ENCODE results near the gene LCOR. TPM values are rescaled to one million over a fixed set of nuclear protein-coding genes. Genes with fewer than 3 reads are reported as not detected.
A peak's percentile ranks its signal among the peaks of the same experiment; 100 is the strongest.

The LCOR gene
- total and polyA plus RNA-seq, 2 donors (not counting 1 experiment from before 2014, with no cell fraction given): 15.0 to 15.7 TPM

DNA sequence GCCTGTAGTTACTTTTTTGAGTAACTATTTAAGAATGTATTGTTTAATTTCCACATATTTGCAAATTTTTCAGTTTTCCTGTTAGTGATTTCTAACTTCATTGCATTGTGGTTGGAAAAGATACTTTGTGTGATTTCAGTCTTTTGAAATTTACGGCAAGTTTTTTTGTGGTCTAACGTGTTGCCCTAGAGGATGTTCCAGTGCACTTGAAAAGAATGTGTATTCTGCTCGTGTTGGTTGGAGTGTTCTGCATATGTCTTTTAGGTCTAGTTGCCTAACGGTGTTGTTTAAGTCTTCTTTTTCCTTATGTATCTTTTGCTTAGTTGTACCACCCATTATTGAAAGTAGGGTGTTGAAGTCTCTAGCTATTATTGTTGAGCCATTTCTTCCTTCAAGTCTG is 59.7 kb downstream of the LCOR start:
- no peak overlapping the region for H3K27ac ChIP-seq (ENCODE audit: insufficient read depth, low read length)
- no peak overlapping the region for H3K4me2 ChIP-seq (ENCODE audit: extremely low read depth, insufficient read depth, low read length)
- no peaks in the 10 kb centered on the region for H3K4me1 ChIP-seq (ENCODE audit: control insufficient read depth, extremely low read depth, insufficient read depth, low read length)
- H3K27me3 ChIP-seq (ENCODE audit: control insufficient read depth, insufficient read depth, low read length): no peaks in the 10 kb centered on the region
- TF ChIP-seq, protein P1, sequence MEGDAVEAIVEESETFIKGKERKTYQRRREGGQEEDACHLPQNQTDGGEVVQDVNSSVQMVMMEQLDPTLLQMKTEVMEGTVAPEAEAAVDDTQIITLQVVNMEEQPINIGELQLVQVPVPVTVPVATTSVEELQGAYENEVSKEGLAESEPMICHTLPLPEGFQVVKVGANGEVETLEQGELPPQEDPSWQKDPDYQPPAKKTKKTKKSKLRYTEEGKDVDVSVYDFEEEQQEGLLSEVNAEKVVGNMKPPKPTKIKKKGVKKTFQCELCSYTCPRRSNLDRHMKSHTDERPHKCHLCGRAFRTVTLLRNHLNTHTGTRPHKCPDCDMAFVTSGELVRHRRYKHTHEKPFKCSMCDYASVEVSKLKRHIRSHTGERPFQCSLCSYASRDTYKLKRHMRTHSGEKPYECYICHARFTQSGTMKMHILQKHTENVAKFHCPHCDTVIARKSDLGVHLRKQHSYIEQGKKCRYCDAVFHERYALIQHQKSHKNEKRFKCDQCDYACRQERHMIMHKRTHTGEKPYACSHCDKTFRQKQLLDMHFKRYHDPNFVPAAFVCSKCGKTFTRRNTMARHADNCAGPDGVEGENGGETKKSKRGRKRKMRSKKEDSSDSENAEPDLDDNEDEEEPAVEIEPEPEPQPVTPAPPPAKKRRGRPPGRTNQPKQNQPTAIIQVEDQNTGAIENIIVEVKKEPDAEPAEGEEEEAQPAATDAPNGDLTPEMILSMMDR (conservative IDR thresholded peaks at IDR 0.05 in 1 of 2, IDR thresholded peaks at IDR 0.05 in 1 of 2; ENCODE audit: low read depth in 1 of 2, low read length in 2 of 2): no peak
- no peak for TF ChIP-seq EZH2 (IDR thresholded peaks at IDR 0.05; ENCODE audit: low read length, missing control alignments)
- H2AFZ ChIP-seq (ENCODE audit: low read length): no peak overlapping the region
- H3K79me2 ChIP-seq (ENCODE audit: control insufficient read depth, insufficient read depth, low read length): peaks cover 72% of the 10 kb centered on the region
- DNase-seq (ENCODE audit: low read depth in 2 of 2): no peak
- no peaks in the 10 kb centered on the region for H3K9me3 ChIP-seq (ENCODE audit: control insufficient read depth, insufficient read depth, low read depth, low read length)
- H4K20me1 ChIP-seq (ENCODE audit: control insufficient read depth, extremely low read depth, insufficient read depth, low read length): no peaks in the 10 kb centered on the region
- no peak overlapping the region for H3K4me3 ChIP-seq (replicated peaks in 1 of 4; ENCODE audit: control extremely low read depth in 1 of 4, insufficient read depth in 1 of 4, low read depth in 3 of 4, low read length in 4 of 4)
- H3K36me3 ChIP-seq (ENCODE audit: control insufficient read depth, insufficient read depth, low read length): no peaks in the 10 kb centered on the region
- no peak overlapping the region for H3K9ac ChIP-seq (ENCODE audit: insufficient read depth, low read length)

DNA sequence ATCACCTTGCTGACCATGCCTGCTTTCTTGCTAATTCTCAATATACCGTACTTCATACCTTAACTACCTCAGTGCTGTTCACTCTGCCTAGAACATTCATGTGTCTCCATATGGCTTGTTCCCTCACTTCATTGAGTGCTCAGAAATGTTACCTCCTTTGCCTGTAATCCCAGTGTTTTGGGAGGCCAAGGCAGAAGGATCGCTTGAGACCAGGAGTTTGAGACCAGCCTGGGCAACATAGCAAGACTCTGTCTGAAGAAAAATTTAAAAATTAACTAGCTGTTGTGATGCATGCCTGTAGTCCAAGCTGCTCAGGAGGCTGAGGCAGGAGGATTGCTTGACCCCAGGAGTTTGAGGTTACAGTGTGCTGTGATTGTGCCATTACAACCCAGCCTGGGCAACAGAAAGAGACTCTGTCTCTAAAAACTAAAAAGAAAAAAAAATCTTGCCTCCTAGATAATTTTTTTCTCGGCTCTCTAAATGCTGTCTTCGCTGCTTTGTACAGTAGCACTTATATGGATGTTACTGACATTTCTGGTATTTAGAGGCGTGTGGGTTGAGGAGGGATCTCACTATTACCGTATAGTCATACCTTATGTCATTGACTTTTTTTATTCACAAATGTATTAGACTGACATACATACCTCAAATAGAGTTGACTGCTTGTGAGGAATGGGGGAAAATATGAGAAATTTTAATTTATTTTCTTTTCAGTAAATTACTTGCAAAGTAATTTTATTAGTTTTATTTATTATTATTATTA is 63.7 kb downstream of the LCOR start:
- Histone ChIP-seq H3K27me3 (ENCODE audit: control insufficient read depth, insufficient read depth, low read length) (no peaks in the 10 kb centered on the region), H3K79me2 (ENCODE audit: control insufficient read depth, insufficient read depth, low read length) (peaks cover 64% of the 10 kb centered on the region), H3K4me1 (ENCODE audit: control insufficient read depth, extremely low read depth, insufficient read depth, low read length) (no peaks in the 10 kb centered on the region), H3K36me3 (ENCODE audit: control insufficient read depth, insufficient read depth, low read length) (no peaks in the 10 kb centered on the region), H3K27ac (ENCODE audit: insufficient read depth, low read length) (no peak overlapping the region), H3K9me3 (ENCODE audit: control insufficient read depth, insufficient read depth, low read depth, low read length) (no peaks in the 10 kb centered on the region), H3K9ac (ENCODE audit: insufficient read depth, low read length) (no peak overlapping the region), H2AFZ (ENCODE audit: low read length) (no peak overlapping the region), H3K4me3 (replicated peaks in 1 of 4; ENCODE audit: control extremely low read depth in 1 of 4, insufficient read depth in 1 of 4, low read depth in 3 of 4, low read length in 4 of 4) (no peak overlapping the region), H3K4me2 (ENCODE audit: extremely low read depth, insufficient read depth, low read length) (no peak overlapping the region), H4K20me1 (ENCODE audit: control insufficient read depth, extremely low read depth, insufficient read depth, low read length) (no peaks in the 10 kb centered on the region)
- no peak for DNase-seq (ENCODE audit: low read depth in 2 of 2)
- TF ChIP-seq, protein P1 (conservative IDR thresholded peaks at IDR 0.05 in 1 of 2, IDR thresholded peaks at IDR 0.05 in 1 of 2; ENCODE audit: low read depth in 1 of 2, low read length in 2 of 2): no peak
- no peak for TF ChIP-seq EZH2 (IDR thresholded peaks at IDR 0.05; ENCODE audit: low read length, missing control alignments)

DNA sequence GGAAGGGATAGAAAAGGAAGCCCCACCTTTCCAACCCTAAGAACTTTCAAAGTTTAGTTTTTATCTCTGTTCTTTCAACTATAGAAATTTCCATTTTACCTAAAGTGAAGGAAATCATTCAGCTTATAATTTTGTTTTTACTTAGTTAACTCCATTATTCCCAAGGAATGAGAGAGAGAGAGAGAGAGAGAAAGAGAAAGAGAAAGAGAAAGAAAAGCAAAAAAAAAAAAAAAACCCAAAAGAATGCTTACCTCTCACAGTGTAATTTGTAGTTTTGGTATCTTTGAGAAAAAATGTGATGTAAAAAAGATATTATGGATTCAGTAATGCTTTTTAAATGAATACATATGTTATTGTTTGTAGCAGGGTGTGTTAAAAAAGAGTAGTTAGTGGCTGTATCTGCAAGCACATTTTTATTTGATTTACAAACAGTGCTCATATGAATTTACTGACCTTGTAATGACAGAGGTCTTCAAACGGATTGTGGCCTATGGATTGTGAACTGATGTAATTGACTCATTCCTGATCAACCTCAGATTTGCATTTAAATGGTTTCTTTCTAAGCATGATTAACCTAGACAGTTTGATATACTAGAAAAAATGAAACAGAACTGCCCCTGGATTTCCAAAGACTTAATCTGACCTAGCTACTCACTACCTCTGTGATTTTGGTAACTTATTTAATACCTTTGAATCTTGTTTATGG is 64.9 kb downstream of the LCOR start:
- H3K4me1 ChIP-seq (ENCODE audit: control insufficient read depth, extremely low read depth, insufficient read depth, low read length): no peaks in the 10 kb centered on the region
- no peaks in the 10 kb centered on the region for H4K20me1 ChIP-seq (ENCODE audit: control insufficient read depth, extremely low read depth, insufficient read depth, low read length)
- H3K36me3 ChIP-seq (ENCODE audit: control insufficient read depth, insufficient read depth, low read length): no peaks in the 10 kb centered on the region
- H3K4me2 ChIP-seq (ENCODE audit: extremely low read depth, insufficient read depth, low read length): no peak overlapping the region
- H3K27ac ChIP-seq (ENCODE audit: insufficient read depth, low read length): no peak overlapping the region
- H3K9ac ChIP-seq (ENCODE audit: insufficient read depth, low read length): no peak overlapping the region
- H2AFZ ChIP-seq (ENCODE audit: low read length): no peak overlapping the region
- H3K27me3 ChIP-seq (ENCODE audit: control insufficient read depth, insufficient read depth, low read length): no peaks in the 10 kb centered on the region
- H3K4me3 ChIP-seq (replicated peaks in 1 of 4; ENCODE audit: control extremely low read depth in 1 of 4, insufficient read depth in 1 of 4, low read depth in 3 of 4, low read length in 4 of 4): no peak overlapping the region
- H3K9me3 ChIP-seq (ENCODE audit: control insufficient read depth, insufficient read depth, low read depth, low read length): no peaks in the 10 kb centered on the region
- peaks cover 61% of the 10 kb centered on the region for H3K79me2 ChIP-seq (ENCODE audit: control insufficient read depth, insufficient read depth, low read length)
- TF ChIP-seq EZH2 (IDR thresholded peaks at IDR 0.05; ENCODE audit: low read length, missing control alignments): no peak
- TF ChIP-seq, protein P1 (conservative IDR thresholded peaks at IDR 0.05 in 1 of 2, IDR thresholded peaks at IDR 0.05 in 1 of 2; ENCODE audit: low read depth in 1 of 2, low read length in 2 of 2): no peak
- peak in 1 of 2 donors; percentile 15 for DNase-seq (ENCODE audit: low read depth in 2 of 2)

Data from fibroblast of lung (primary cell).